Endothelial cell of umbilical vein (primary cell): Measurements from ENCODE around the gene KNCN. TPM values are rescaled to one million over a fixed set of nuclear protein-coding genes. Genes with fewer than 3 reads are reported as not detected.

ENCODE experiments used
- BruUV-seq: library from RNA; stranded (reverse); fragments of 400-500 nt; replicated peaks from 2 replicates; lab custom pipeline; 2021; lab: Mats Ljungman, UMichigan
- CTCF ChIA-PET: fragments of 300-600, 350-600 bp; sonication (Branson Sonifier 250); formaldehyde crosslinking; loops from one replicate; lab custom pipeline; 2021; ENCODE audit warnings: antibody characterized with exemption, inconsistent platforms; lab: Charles Lee
- POLR2A ChIA-PET: fragments of 300-600, 350-600 bp; sonication (Branson Sonifier 250); formaldehyde crosslinking; loops from one replicate; lab custom pipeline; 2021; ENCODE audit warnings: antibody characterized with exemption, inconsistent platforms; lab: Charles Lee
- DNase-seq: peaks from one replicate; pipeline ENCODE4 v3.0.0-alpha.2; 2011; ENCODE audit warnings: low read depth, low spot score
- FAIRE-seq: peaks from 2 replicates; lab custom pipeline; 2011; peaks lifted over from hg19 to GRCh38; lab: Jason Lieb, UNC
- H2AFZ ChIP-seq: 2 replicates; pipeline ENCODE4 v1.6.0; 2012; ENCODE audit warnings: low read depth, low read length, control low read depth, inconsistent platforms
- H3K27ac ChIP-seq: 2 replicates; pipeline ENCODE4 v1.5.1; 2011; ENCODE audit warnings: low read depth, mild to moderate bottlenecking, control low read depth, low read length, moderate library complexity; ENCODE audit not compliant: insufficient read depth
- H3K27me3 ChIP-seq, 2 experiments: 2 replicates each; pipeline versions ENCODE4 v1.6.0 to v1.6.1; 2011; ENCODE audit warnings: low read length in 2 of 2, mixed read lengths in 1 of 2; ENCODE audit not compliant: control insufficient read depth in 2 of 2, insufficient read depth in 2 of 2
- H3K36me3 ChIP-seq, 2 experiments: 2 replicates in 1 of 2; 3 replicates in 1 of 2; pipeline ENCODE4 v1.5.1; 2011; ENCODE audit warnings: low read length in 2 of 2, mild to moderate bottlenecking in 1 of 2, moderate library complexity in 1 of 2; ENCODE audit not compliant: control insufficient read depth in 2 of 2, insufficient read depth in 2 of 2; ENCODE audit errors: extremely low read depth in 1 of 2
- H3K4me1 ChIP-seq: 3 replicates; pipeline ENCODE4 v1.5.1; 2011; ENCODE audit warnings: mild to moderate bottlenecking, low read length; ENCODE audit not compliant: control insufficient read depth, insufficient read depth; ENCODE audit errors: extremely low read depth
- H3K4me2 ChIP-seq: 2 replicates; pipeline ENCODE4 v1.6.1; 2011; ENCODE audit warnings: low read length, control low read depth, mixed read lengths; ENCODE audit not compliant: insufficient read depth
- H3K4me3 ChIP-seq, 3 experiments: fragments of 200-600 bp in 1 of 3; sonication (generic), shearing (Covaris generic) in 1 of 3; replicated peaks in 1 of 3; 2 replicates each; pipeline ENCODE4 v1.5.1; 2011 to 2016; ENCODE audit warnings: control low read depth in 3 of 3, low read length in 3 of 3, mild to moderate bottlenecking in 2 of 3, inconsistent platforms in 1 of 3, low read depth in 1 of 3, moderate library complexity in 1 of 3; ENCODE audit not compliant: insufficient read depth in 1 of 3
- H3K79me2 ChIP-seq: 2 replicates; pipeline ENCODE4 v1.6.0; 2012; ENCODE audit warnings: low read length, inconsistent platforms; ENCODE audit not compliant: control insufficient read depth, insufficient read depth
- H3K9ac ChIP-seq: replicated peaks from 2 replicates; pipeline ENCODE3; 2011; ENCODE audit warnings: low read length, control low read depth; ENCODE audit not compliant: insufficient read depth; ENCODE audit errors: extremely low read depth
- H3K9me1 ChIP-seq: replicated peaks from 3 replicates; pipeline ENCODE4 v1.6.0; 2011; ENCODE audit warnings: mild to moderate bottlenecking, low read length; ENCODE audit not compliant: control insufficient read depth, insufficient read depth; ENCODE audit errors: extremely low read depth
- H3K9me3 ChIP-seq: replicated peaks from 2 replicates; pipeline ENCODE4 v1.5.1; 2012; ENCODE audit warnings: low read length, inconsistent platforms; ENCODE audit not compliant: control insufficient read depth, insufficient read depth
- H4K20me1 ChIP-seq: replicated peaks from 2 replicates; pipeline ENCODE3; 2011; ENCODE audit warnings: mild to moderate bottlenecking, low read length; ENCODE audit not compliant: control insufficient read depth, insufficient read depth; ENCODE audit errors: extremely low read depth
- CTCF ChIP-seq, 2 donors: IDR thresholded peaks; 1 replicate in 1 of 2; 2 replicates in 1 of 2; pipeline ENCODE4 v1.5.1; 2011; ENCODE audit warnings: low read length in 2 of 2, mild to moderate bottlenecking in 2 of 2, moderate library complexity in 2 of 2, control low read depth in 1 of 2, inconsistent platforms in 1 of 2, low read depth in 1 of 2; ENCODE audit not compliant: insufficient read depth in 1 of 2; ENCODE audit errors: extremely low read depth in 1 of 2
- EZH2 ChIP-seq: IDR thresholded peaks from 2 replicates; pipeline ENCODE4 v1.6.1; 2012; ENCODE audit warnings: borderline replicate concordance, low read depth, mild to moderate bottlenecking, moderate library complexity, low read length, inconsistent platforms; ENCODE audit not compliant: severe bottlenecking
- FOS ChIP-seq: IDR thresholded peaks from 2 replicates; pipeline ENCODE4 v1.6.1; 2011; ENCODE audit warnings: mild to moderate bottlenecking, low read length, moderate library complexity, borderline replicate concordance; ENCODE audit not compliant: insufficient read depth
- GATA2 ChIP-seq: IDR thresholded peaks from 2 replicates; pipeline ENCODE4 v1.7.0; 2011; ENCODE audit warnings: low read depth, mild to moderate bottlenecking, moderate library complexity, mixed read lengths, low read length; ENCODE audit not compliant: insufficient read length, insufficient read depth
- JUN ChIP-seq: IDR thresholded peaks from 2 replicates; pipeline ENCODE4 v1.6.1; 2011; ENCODE audit warnings: borderline replicate concordance, low read depth; ENCODE audit not compliant: insufficient read length, insufficient read depth
- MAX ChIP-seq: IDR thresholded peaks from 2 replicates; pipeline ENCODE4 v1.6.1; 2011; ENCODE audit not compliant: insufficient read depth, insufficient read length
- MYC ChIP-seq: IDR thresholded peaks from one replicate; pipeline ENCODE4 v1.6.1; 2011; ENCODE audit warnings: mild to moderate bottlenecking, low read depth, low read length
- POLR2A ChIP-seq: IDR thresholded peaks from 2 replicates; pipeline ENCODE4 v1.6.1; 2012; ENCODE audit warnings: low read depth, mild to moderate bottlenecking, control low read depth, low read length
- POLR2AphosphoS5 ChIP-seq: IDR thresholded peaks from 2 replicates; pipeline ENCODE4 v1.6.1; 2012; ENCODE audit warnings: low read depth, mild to moderate bottlenecking, control low read depth, low read length, moderate library complexity; ENCODE audit not compliant: insufficient read depth
- dilution Hi-C: fragments of 300-500 bp; cut with MboI; formaldehyde crosslinking; loops from one replicate; pipeline ENCODE4 v1.15.0; 2019; ENCODE audit warnings: low sequenced_read_pairs; ENCODE audit not compliant: extremely low pct_ligation_motif_present
- intact Hi-C: fragments of 100-400 bp; cut with micrococcal nuclease; formaldehyde crosslinking; loops from one replicate; pipeline ENCODE4 v1.10.0; 2022
- polyA plus RNA-seq, 4 experiments: library from polyadenylated mRNA; depleted of rRNA in 3 of 4; stranded (reverse) in 3 of 4; unstranded in 1 of 4; fragments of >200 nt; gene quantifications; 2 replicates each; pipeline versions ENCODE4 v1.2.1 to v1.2.3, GENCODE V29; 2011 to 2012; ENCODE audit warnings: missing spikeins in 1 of 4
- total RNA-seq: library from RNA; stranded (reverse); gene quantifications from 2 replicates; pipeline ENCODE4 v1.2.3, GENCODE V29; 2021

Gene KNCN
- total and polyA plus RNA-seq, 2 donors (not counting 3 experiments of a cell fraction or from before 2014, with no cell fraction given): not detected

DNA sequence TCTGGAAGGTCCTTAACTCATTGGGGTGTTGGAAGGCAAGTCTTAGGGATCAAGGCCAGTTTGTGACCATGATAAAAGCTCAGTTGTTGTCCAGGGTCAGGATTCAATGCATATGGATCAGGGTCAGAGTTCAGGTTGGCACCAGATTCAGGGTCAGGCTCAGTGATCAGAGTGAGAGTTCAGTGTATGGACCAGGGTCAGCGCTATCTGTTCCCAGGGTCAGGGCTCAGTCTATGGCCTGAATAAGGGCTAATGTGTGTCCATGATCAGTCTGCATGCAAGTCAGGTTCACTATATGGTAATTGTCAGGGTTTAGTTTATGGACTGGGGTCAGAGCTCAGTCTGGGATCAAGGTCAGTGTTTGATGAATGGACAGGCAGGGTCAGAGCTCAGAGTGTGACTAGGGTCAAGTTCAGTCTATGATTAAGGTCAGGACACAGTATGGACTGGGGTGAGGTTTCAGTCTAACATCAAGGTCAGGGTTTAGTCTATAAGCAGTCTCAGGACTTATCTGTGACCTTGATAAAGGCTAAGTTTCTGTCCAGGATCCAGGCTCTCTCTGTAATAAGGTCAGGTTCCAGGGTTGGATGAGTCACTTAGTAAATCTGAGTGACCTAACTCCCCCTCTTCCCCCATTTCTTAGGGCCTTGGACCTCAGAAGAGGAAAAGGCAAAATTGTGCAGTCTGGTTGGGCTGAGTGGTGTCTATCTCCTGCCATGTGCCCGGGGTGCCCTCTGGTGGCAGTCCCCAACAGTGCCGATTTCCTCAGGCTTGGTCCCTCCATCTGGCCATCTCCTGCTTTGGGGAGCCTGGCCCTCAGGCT lies 23.8 kb downstream of the KNCN start:
- Histone ChIP-seq H3K27me3 (peaks cover 52 to 57% of the 10 kb centered on the region in 2 experiments), H3K4me1 (no peaks in the 10 kb centered on the region), H3K9ac (no peak overlapping the region), H3K9me3 (no peaks in the 10 kb centered on the region), H3K4me3 (no peak overlapping the region), H3K4me2 (no peak overlapping the region), H2AFZ (no peak overlapping the region), H3K79me2 (no peaks in the 10 kb centered on the region), H3K27ac (no peak overlapping the region), H3K9me1 (no peaks in the 10 kb centered on the region), H3K36me3 (no peaks in the 10 kb centered on the region), H4K20me1 (no peaks in the 10 kb centered on the region)
- intact Hi-C loops (loop anchor here (1.0 kb wide), 4 partner anchors 50 to 121 kb away; no protein-coding TSS in a partner anchor), dilution Hi-C loops (no loop called here)
- ChIA-PET POLR2A (no interaction called here), CTCF (interaction anchor here (0.6 to 6.5 kb wide), 17 partner anchors 8 to 125 kb away, joined by 3 to 165 read pairs (median 8); a partner anchor contains a TSS)
- DNase-seq (peak; percentile 67), FAIRE-seq (peak; percentile 72)
- no TSS peak for BruUV-seq
- peak; percentile 23 for TF ChIP-seq EZH2
- peak; percentile 32 for TF ChIP-seq MAX
- no peak for TF ChIP-seq POLR2A
- no peak for TF ChIP-seq FOS
- TF ChIP-seq POLR2AphosphoS5: no peak
- TF ChIP-seq GATA2: no peak
- TF ChIP-seq JUN: no peak
- TF ChIP-seq CTCF (IDR thresholded peaks at IDR 0.05; ENCODE audit: extremely low read depth in 1 of 2, insufficient read depth in 1 of 2, low read depth in 1 of 2, low read length in 2 of 2): peak; percentile 90 to 95
- TF ChIP-seq MYC: no peak
